ENCODE measurements around the gene ZNF511. TPM values are rescaled to one million over a fixed set of nuclear protein-coding genes. Genes with fewer than 3 reads are reported as not detected.

The ZNF511 gene
- total RNA-seq, 1 experiment from 2014 or later: 44.7 TPM

GRCh38 chr10:133347710-133348517 lies 39.2 kb downstream of the ZNF511 start:
- Histone ChIP-seq H3K4me1 (replicated peaks; ENCODE audit: insufficient read depth) (no peaks in the 10 kb centered on the region), H3K9me2 (ENCODE audit: insufficient read depth) (no peaks in the 10 kb centered on the region), H3K27ac (no peak overlapping the region), H2AFZ (no peak overlapping the region), H4K20me1 (ENCODE audit: insufficient read depth) (no peaks in the 10 kb centered on the region), H3K4me3 (no peak overlapping the region), H3K9me3 (ENCODE audit: insufficient read depth, low read depth) (no peaks in the 10 kb centered on the region), H3K79me2 (ENCODE audit: low read depth) (no peaks in the 10 kb centered on the region), H3F3A (ENCODE audit: insufficient read depth, low read depth) (no peaks in the 10 kb centered on the region), H3K4me2 (no peak overlapping the region), H3K36me3 (ENCODE audit: low read depth) (no peaks in the 10 kb centered on the region), H3K27me3 (ENCODE audit: insufficient read depth, low read depth) (no peaks in the 10 kb centered on the region)
- ChIA-PET POLR2A (ENCODE audit: unreplicated experiment) (no interaction called here), CTCF (no interaction called here)
- no TSS peak for BruUV-seq (replicated peaks)
- TF ChIP-seq EZH2 (IDR thresholded peaks at IDR 0.05; ENCODE audit: low read depth) (no peak), CTCF (conservative IDR thresholded peaks at IDR 0.05) (no peak)
- intact Hi-C loops (cut with micrococcal nuclease; ENCODE audit: unreplicated experiment): no loop called here
- DNase-seq: no peak

GRCh38 chr10:133349160-133349568 lies 40.5 kb downstream of the ZNF511 start:
- ChIA-PET CTCF (no interaction called here), POLR2A (ENCODE audit: unreplicated experiment) (no interaction called here)
- no TSS peak for BruUV-seq (replicated peaks)

GRCh38 chr10:133349577-133350011 lies 40.9 kb downstream of the ZNF511 start:
- Histone ChIP-seq H3K27ac (no peak overlapping the region), H4K20me1 (ENCODE audit: insufficient read depth) (no peaks in the 10 kb centered on the region), H3K79me2 (ENCODE audit: low read depth) (no peaks in the 10 kb centered on the region), H3K4me3 (no peak overlapping the region), H3K4me2 (no peak overlapping the region), H3K4me1 (replicated peaks; ENCODE audit: insufficient read depth) (no peaks in the 10 kb centered on the region), H3F3A (ENCODE audit: insufficient read depth, low read depth) (no peaks in the 10 kb centered on the region), H3K9me3 (ENCODE audit: insufficient read depth, low read depth) (no peaks in the 10 kb centered on the region), H3K27me3 (ENCODE audit: insufficient read depth, low read depth) (no peaks in the 10 kb centered on the region), H3K9me2 (ENCODE audit: insufficient read depth) (no peaks in the 10 kb centered on the region), H3K36me3 (ENCODE audit: low read depth) (no peaks in the 10 kb centered on the region), H2AFZ (no peak overlapping the region)
- intact Hi-C loops (cut with micrococcal nuclease; ENCODE audit: unreplicated experiment): no loop called here
- ChIA-PET POLR2A (ENCODE audit: unreplicated experiment) (no interaction called here), CTCF (no interaction called here)
- TF ChIP-seq EZH2 (IDR thresholded peaks at IDR 0.05; ENCODE audit: low read depth) (no peak), CTCF (conservative IDR thresholded peaks at IDR 0.05) (no peak)
- DNase-seq: no peak
- no TSS peak for BruUV-seq (replicated peaks)

More at GRCh38 chr10:133349160-133349568, 40.5 kb downstream of the ZNF511 start:
- Histone ChIP-seq H3K4me2 (no peak overlapping the region), H3K36me3 (ENCODE audit: low read depth) (no peaks in the 10 kb centered on the region), H3F3A (ENCODE audit: insufficient read depth, low read depth) (no peaks in the 10 kb centered on the region), H3K9me3 (ENCODE audit: insufficient read depth, low read depth) (no peaks in the 10 kb centered on the region), H3K79me2 (ENCODE audit: low read depth) (no peaks in the 10 kb centered on the region), H3K27ac (no peak overlapping the region), H4K20me1 (ENCODE audit: insufficient read depth) (no peaks in the 10 kb centered on the region), H3K27me3 (ENCODE audit: insufficient read depth, low read depth) (no peaks in the 10 kb centered on the region), H3K9me2 (ENCODE audit: insufficient read depth) (no peaks in the 10 kb centered on the region), H3K4me3 (no peak overlapping the region), H3K4me1 (replicated peaks; ENCODE audit: insufficient read depth) (no peaks in the 10 kb centered on the region), H2AFZ (no peak overlapping the region)
- intact Hi-C loops (cut with micrococcal nuclease; ENCODE audit: unreplicated experiment): no loop called here
- DNase-seq: no peak
- no peak for TF ChIP-seq EZH2 (IDR thresholded peaks at IDR 0.05; ENCODE audit: low read depth)
- TF ChIP-seq CTCF (conservative IDR thresholded peaks at IDR 0.05): no peak
